GM12801 (cell line): ENCODE data around the gene SARNP.

Experiments
- TF ChIP-seq, protein P1 (sequence below): IDR thresholded peaks from one replicate; pipeline ENCODE4 v1.5.1; 2011; ENCODE audit warnings: control low read depth; ENCODE audit not compliant: insufficient read length; ENCODE audit errors: extremely low read depth

SARNP gene

DNA sequence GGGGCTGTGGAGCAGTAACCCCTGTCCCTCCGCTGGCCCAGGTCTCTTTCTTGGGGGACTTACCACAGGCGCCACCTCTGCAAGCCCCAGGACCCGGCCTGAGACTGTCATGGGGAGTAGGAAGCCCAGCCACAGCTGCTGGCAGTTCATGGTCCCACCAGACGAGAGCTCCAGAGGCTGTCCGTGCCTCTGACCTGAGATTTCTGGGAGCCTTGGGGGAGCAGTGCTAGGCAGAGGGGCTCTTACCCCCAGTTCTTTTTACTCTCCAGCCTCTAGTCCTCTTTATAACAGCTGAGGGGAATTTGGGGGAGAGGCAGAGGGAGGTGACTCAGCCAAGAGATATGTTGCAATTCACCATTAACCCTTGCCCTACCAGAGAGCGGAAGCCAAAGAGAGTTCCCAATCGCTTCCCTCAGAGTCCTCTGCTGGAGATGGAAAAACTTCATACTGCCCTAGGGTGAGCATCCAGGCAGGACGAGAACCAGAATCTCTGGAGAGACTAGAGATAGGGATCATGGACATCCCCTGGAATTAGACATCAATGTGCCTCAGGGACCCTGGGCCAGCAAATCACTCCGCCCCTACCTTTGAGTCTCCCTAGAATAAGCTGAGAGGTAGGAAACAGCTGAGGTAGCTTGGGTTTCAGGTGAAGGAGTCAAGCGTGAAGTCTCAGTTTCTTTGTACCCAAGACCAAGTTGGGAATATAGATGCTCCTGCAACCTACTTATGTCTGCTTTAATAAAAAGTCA lies 25.3 kb upstream of the SARNP start, which contains the start of gene MMP19:
Gene MMP19 (minus strand): TSS at position 256 of the 749 bp plus-strand sequence. CDS start 106 bp downstream, at position 150.
- TF ChIP-seq, protein P1, sequence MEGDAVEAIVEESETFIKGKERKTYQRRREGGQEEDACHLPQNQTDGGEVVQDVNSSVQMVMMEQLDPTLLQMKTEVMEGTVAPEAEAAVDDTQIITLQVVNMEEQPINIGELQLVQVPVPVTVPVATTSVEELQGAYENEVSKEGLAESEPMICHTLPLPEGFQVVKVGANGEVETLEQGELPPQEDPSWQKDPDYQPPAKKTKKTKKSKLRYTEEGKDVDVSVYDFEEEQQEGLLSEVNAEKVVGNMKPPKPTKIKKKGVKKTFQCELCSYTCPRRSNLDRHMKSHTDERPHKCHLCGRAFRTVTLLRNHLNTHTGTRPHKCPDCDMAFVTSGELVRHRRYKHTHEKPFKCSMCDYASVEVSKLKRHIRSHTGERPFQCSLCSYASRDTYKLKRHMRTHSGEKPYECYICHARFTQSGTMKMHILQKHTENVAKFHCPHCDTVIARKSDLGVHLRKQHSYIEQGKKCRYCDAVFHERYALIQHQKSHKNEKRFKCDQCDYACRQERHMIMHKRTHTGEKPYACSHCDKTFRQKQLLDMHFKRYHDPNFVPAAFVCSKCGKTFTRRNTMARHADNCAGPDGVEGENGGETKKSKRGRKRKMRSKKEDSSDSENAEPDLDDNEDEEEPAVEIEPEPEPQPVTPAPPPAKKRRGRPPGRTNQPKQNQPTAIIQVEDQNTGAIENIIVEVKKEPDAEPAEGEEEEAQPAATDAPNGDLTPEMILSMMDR, result no peak

DNA sequence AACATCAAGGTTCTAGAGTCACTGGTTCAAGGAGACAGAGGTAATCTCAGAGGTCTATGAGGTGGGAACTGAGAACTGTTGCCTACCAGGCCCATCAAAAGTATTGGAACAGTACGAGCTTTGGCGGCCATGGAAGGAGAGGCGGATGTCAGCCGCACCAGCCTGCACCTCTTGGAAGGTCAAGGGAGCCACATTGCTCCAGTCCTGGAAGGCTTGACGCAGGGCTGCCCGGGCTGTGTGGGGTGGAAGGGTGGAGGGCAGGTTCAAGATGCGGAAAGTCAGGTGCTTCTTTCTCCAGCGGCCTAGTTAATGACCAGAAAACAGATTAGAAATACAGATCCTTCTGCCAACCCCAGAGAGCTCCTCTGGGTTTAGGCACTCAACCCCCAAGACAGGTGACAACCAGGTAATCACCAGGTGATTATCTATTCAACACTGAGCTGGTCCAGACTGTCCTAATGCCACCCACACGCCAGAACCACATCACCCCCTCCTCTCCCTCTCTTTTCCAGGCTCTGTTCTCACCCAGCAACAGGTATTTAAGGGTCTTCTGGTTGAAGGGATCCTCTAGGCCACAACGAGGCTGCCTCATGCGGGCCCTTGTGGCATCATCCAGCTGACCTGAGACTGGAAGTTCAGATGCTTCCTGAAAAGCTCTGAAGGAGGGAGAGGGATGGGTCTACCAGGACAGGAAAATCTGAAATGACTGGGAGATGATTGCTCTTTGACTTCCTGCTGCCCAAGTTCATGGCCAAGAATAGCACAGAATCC lies 23.2 kb upstream of the SARNP start:
- TF ChIP-seq, protein P1, result no peak

DNA sequence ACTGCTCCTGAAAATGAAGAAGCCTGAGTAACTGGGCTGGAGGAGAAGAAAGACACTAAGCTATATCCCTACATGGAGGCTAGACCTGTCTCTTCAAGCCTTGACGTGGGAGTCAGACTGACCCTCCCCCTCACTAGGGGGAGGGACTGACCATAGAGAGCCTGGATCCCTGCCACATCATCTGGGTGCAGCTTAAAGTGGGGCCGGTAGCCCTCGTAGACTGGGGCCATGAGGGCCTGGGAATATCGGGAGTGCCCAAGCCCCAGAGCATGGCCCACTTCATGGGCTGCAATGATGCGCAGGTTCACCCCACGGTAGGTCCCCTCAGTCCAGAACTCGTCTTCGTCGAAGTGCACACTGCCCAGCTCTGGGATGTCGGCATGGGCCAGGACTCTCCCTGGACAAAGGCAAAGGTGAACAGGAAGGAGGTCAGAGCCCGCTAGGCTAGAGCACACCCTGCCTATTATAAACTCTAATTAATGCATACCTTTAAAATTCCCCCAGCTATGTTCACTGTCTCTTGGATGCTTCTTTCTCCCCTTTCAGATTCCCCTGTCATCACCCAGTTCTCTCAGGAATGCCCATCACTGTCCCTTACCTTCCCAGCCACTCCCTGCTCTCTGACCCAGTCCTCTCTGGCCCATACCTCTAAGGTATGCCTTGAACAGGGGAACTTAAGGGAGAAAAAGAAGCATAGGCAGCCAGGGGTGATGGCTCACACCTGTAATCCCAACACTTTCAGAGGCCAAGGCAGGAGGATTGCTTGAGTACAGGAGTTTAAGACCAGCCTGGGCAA lies 22.0 kb upstream of the SARNP start:
- TF ChIP-seq, protein P1, result no peak

DNA sequence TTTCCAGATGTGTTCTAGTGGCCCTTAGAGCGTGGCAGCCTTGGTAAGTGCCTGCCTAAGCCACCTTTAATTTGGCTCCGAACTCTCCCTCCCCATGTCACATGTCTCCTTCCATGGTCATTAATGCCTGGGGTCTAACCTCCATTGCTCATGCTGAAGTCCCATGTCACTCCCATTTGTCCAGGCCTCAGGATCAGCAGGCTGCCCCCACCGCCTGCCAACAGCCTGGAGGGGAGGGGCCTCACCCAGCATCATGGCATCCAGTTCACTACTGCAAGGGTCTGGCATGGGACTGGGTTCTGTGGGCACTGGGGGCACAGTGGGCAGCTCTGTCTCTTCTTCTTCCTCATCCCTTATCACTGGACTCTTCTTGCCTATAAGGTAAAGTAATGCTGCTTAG lies 20.8 kb upstream of the SARNP start:
- TF ChIP-seq, protein P1, result no peak

DNA sequence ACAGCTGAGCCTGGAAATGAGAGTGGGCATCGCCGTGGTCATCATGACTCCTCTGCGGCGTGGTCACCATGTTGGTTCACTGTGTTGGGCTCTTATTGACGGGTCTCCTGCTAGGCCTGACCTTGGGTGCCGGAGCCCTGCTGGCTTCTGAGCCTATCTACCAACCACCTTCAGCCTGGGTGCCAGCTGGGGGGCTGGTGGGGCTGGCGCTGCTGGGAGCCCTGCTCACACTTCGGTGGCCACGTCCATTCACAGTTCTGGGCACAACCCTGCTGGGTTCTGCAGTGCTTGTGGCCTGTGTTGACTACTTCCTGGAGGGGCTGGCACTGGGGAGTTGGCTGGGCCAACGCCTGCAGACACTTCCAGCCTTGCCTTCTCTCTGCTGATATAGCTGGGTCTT lies 15.5 kb upstream of the SARNP start:
- TF ChIP-seq, protein P1, result no peak

DNA sequence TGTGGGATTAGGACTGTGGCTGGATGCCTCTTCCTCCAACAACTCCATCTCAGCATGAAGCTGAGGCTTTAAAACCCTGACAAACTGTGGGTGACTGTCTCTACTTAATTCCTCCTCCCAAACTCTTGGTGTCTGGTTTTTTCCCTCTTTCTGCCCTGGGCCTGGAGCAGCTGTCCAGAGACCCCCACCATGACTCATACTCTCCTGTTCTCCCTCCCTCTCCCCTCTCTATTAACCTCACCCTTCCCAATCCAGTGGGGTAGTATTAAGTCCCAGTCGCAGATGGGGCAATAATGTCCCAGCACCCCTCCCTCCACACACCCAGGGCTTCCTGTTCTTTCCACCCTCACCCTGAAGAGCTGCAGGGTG lies 13.9 kb upstream of the SARNP start:
- TF ChIP-seq, protein P1, result no peak
